Activated CD8-positive, alpha-beta T cell treated with anti-CD3 and anti-CD28 coated beads, Interleukin-2, amount 10 ng/mL, durations not matched to agents 7 days and 5 days (primary cell): ENCODE measurements around the gene SLC30A3. TPM values are rescaled to one million over a fixed set of nuclear protein-coding genes. Genes with fewer than 3 reads are reported as not detected.

Experiments used
- ATAC-seq: fragments of 150-1000 bp; cut with Tn5 transposase; one replicate; pipeline ENCODE4 v1.10.0; 2021; ENCODE audit warnings: moderate library complexity
- CTCF ChIA-PET: fragments of 350-600 bp; sonication (Branson Sonifier 250); formaldehyde crosslinking; loops from one replicate; lab custom pipeline; 2021; ENCODE audit warnings: antibody characterized with exemption; lab: Charles Lee
- POLR2A ChIA-PET: fragments of 350-600 bp; sonication (Branson Sonifier 250); formaldehyde crosslinking; loops from one replicate; lab custom pipeline; 2021; ENCODE audit warnings: antibody characterized with exemption; lab: Charles Lee
- DNase-seq: peaks from one replicate; pipeline ENCODE4 v3.0.0-alpha.2; 2020
- H3K27ac Mint-ChIP-seq: one replicate; pipeline ENCODE4 v1.8.0; 2021; ENCODE audit warnings: mild to moderate bottlenecking, mixed read lengths
- H3K27me3 Mint-ChIP-seq: one replicate; pipeline ENCODE4 v1.8.0; 2021; ENCODE audit warnings: low read depth, mixed read lengths
- H3K36me3 Mint-ChIP-seq: one replicate; pipeline ENCODE4 v1.8.0; 2021; ENCODE audit warnings: low read depth, mixed read lengths
- H3K4me1 Mint-ChIP-seq: one replicate; pipeline ENCODE4 v1.8.0; 2021; ENCODE audit warnings: low read depth, mixed read lengths
- H3K4me3 Mint-ChIP-seq: one replicate; pipeline ENCODE4 v1.8.0; 2021; ENCODE audit warnings: mild to moderate bottlenecking, mixed read lengths
- H3K9me3 Mint-ChIP-seq: one replicate; pipeline ENCODE4 v1.8.0; 2022; ENCODE audit warnings: mixed read lengths; ENCODE audit not compliant: insufficient read depth
- total RNA-seq, 2 experiments: library from RNA; stranded (reverse); gene quantifications; one replicate each; pipeline ENCODE4 v1.2.3, GENCODE V29; 2021

The SLC30A3 gene
- total RNA-seq, 2 experiments from 2014 or later: not detected

DNA sequence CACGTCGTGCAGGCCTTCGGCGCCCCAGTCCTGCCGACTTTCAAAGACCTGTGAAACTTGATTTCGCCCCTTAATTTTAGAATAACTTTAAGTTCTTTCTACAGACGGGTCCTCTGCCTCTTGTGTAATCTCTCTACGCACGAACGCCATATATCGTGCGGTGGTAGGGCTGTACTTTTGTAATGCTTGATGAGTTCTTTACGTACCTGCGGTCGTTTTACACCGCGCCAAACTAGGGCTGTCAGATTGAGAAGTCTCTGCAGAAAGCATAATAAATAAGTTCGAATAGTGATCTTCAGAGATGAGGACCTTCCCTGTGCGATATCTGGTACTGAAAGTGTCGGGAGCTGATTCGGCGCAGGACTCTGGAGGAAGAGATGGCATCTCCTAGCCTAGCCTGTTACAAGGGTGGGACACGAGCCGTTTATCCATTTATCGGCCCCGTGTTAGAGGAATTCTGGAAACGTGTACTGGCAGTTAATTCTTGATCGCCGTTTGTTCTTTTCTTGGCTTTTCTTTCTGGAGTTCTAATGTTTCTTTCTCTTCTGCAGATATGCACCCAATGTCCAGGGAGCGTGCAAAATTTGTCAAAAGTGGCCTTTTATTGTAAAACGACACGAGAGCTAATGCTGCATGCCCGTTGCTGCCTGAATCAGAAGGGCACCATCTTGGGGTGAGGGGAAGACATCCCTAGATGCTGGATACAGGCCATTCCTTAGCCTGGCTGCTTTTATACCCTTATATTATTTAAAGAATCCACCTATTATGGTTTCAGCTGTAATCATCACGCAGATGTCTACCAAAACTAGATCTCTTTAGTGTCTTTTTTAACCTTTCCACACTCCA is 50.0 kb downstream of the SLC30A3 start:
- Mint-ChIP-seq H3K4me1 (peaks cover 53% of the 10 kb centered on the region), H3K27ac (peak overlapping the region; percentile 99), H3K4me3 (peak overlapping the region; percentile 98), H3K9me3 (no peaks in the 10 kb centered on the region), H3K27me3 (no peaks in the 10 kb centered on the region), H3K36me3 (peaks cover 49% of the 10 kb centered on the region)
- DNase-seq (peak; percentile 74), ATAC-seq (peak; percentile 31)
- CTCF ChIA-PET: interaction anchor here (0.8 to 1.2 kb wide), 5 partner anchors 67 to 251 kb away, joined by 3 to 5 read pairs (median 4); no protein-coding TSS in a partner anchor
- POLR2A ChIA-PET: interaction anchor here (0.6 to 1.3 kb wide), 13 partner anchors 9 to 163 kb away, joined by 3 to 6 read pairs (median 3); partner anchors contain the start of gene AGBL5

DNA sequence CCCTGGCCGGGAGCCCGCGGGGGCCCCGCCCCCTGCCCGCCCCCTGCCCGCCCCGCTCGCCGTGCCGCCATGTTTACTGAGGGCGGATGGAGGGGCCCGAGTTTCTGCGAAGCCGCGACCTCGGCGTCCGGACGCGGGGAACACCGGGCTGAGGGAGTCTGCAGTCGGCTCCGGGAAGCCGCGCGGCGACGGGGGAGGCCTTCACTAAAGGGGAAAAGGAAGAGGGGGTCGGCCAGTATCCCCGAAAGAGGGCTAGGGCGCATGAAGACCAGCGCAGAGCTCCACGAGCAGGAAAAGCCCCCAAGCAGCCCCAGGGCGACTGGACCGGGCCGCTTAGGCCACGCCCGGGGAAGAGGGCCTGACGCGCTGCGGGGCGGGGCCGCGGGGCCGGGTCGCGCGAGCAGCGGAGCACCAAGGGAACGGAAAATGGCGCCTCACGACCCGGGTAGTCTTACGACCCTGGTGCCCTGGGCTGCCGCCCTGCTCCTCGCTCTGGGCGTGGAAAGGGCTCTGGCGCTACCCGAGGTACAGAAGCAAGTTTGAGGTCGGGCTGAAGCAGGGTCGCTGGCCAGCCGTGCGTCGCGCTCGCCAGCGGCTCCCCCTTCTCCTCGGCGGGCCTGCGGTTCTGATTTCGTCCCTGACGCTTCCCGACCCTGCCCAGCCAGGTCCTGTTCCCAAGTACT is 50.8 kb downstream of the SLC30A3 start, which contains the start of the genes ATRAID and SLC5A6:
Gene ATRAID, plus strand, starts transcription at position 99 of the 683 bp plus-strand sequence. Its CDS starts 328 bp downstream, at position 427.
Gene SLC5A6, minus strand, starts transcription at position 326 of the 683 bp plus-strand sequence. CDS start 4,618 bp downstream, outside the sequence.
- DNase-seq (peak; percentile 91), ATAC-seq (peak; percentile 92)
- H3K4me3 Mint-ChIP-seq: peak within 1 kb of the TSS; percentile 98
- H3K9me3 Mint-ChIP-seq: no peaks in the 10 kb centered on the region
- H3K4me1 Mint-ChIP-seq: peaks cover 49% of the 10 kb centered on the region
- peaks cover 48% of the 10 kb centered on the region for H3K36me3 Mint-ChIP-seq
- ChIA-PET POLR2A (interaction anchor here (0.7 to 1.3 kb wide), 11 partner anchors 8 to 224 kb away, joined by 3 to 6 read pairs (median 3); no protein-coding TSS in a partner anchor), CTCF (interaction anchor here (1.0 kb wide), 1 partner anchor 79 kb away, joined by 3 read pairs; no protein-coding TSS in a partner anchor)
- H3K27ac Mint-ChIP-seq: peak within 1 kb of the TSS; percentile 99
- no peaks in the 10 kb centered on the region for H3K27me3 Mint-ChIP-seq

DNA sequence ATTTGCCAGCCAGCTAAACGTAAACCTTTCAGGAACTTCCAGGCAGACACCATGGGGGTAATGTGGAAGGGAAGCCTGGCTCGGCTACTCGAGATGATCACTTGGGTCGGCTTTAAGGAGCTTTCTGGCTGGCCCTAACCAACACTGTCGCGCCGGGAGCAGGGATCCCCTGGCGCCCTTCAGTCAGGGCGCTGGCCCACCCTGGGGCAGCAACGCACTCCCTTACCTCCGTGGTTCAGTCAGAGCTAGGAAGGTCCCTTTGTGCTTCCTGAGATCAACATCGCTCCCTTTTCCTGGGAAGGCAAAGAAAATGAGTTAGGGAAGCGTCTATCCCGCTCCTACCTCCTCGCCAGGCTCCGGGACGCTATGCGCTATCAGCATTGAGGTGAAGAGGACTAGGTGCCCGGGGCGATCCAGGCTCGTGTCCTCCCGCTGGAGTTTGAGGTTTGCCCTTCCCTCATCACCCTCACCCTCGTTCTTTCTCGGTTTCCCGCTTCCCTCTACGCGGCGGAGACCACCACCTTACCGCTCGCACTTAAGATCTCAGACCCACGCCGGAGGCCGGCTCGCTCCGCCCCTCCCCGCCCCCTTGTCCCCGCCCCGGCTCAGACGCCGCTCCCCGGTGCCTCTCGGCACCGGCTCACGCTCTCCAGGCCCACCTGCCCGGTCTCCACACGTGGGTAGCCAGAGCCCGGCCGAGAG is 51.5 kb downstream of the SLC30A3 start:
- Mint-ChIP-seq H3K9me3 (no peaks in the 10 kb centered on the region), H3K27me3 (no peaks in the 10 kb centered on the region), H3K27ac (peak overlapping the region; percentile 91), H3K4me1 (peaks cover 42% of the 10 kb centered on the region), H3K4me3 (peak overlapping the region; percentile 98), H3K36me3 (peaks cover 48% of the 10 kb centered on the region)
- no peak for ATAC-seq
- no peak for DNase-seq
- ChIA-PET CTCF (interaction anchor here (0.7 to 1.0 kb wide), 3 partner anchors 68 to 113 kb away, joined by 3 read pairs; no protein-coding TSS in a partner anchor), POLR2A (interaction anchor here (0.7 to 1.3 kb wide), 10 partner anchors 8 to 224 kb away, joined by 3 to 6 read pairs (median 3); no protein-coding TSS in a partner anchor)

DNA sequence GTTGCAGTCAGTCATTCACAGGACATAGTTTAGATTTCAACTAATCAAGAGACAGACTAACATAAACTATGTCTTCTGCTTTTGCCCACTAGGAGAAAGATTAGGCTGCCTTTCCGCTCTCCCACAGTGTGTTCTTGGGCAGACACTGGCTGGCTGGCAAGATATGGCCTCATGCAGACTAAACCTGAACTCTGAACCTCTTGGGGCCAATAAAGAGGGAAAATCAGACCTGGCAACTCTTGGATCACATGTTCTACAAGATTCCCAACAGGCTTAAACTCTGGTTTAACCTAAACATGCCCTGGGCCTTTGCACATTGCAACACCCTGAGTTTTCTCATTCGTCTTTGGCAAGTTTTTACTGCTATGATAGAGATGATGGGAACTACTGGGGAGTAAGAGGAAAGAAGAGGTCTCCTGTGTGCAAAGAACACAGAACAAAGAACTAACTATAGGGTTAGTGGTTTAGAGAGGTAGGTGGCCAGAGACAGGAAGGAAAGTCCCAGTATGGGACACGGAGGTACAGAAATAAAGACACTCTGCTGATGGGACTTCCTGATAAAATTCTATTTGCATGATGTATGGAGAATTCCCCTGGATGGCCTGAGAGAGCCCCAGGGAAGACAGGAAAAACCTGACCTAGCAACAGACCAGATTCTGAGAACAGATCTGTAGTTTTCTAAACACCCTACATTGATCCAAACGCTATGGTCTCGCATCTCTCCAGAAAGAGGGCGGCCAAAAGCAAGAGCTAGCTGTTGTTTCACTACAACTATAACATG is 53.0 kb downstream of the SLC30A3 start:
- H3K4me3 Mint-ChIP-seq: peak overlapping the region; percentile 47
- H3K4me1 Mint-ChIP-seq: peaks cover 44% of the 10 kb centered on the region
- peaks cover 48% of the 10 kb centered on the region for H3K36me3 Mint-ChIP-seq
- ChIA-PET POLR2A (no interaction called here), CTCF (interaction anchor here (0.7 kb wide), 1 partner anchor 158 kb away, joined by 3 read pairs; no protein-coding TSS in a partner anchor)
- H3K27ac Mint-ChIP-seq: peak overlapping the region; percentile 61
- ATAC-seq (no peak), DNase-seq (no peak)
- H3K27me3 Mint-ChIP-seq: no peaks in the 10 kb centered on the region
- H3K9me3 Mint-ChIP-seq: no peaks in the 10 kb centered on the region

DNA sequence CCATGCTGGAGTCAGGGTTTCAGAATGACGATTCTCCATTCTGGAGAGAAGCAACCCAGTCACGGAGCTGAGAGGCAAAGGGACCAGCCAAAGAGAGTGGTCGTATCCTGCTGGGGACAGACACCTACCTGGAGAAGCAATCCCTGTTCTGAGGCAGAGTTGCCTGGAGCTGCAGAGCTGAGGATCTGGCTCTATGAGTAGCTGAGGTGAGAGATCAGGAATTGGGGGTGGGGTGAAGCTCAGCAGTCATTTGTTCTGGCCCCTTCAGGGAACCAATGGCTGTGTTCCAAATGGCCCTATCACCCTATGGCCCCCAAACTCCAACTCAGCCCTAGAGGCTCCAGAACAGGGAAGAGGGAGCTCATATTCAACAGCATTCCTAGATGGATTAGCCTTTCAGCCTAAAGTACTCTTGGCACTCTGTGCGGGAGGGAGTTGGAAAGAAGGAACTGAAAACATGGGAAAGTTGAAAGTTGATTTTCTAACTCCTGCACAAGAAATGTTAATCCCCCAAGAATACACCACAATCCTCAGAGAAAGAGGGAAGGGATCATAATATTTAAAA is 54.3 kb downstream of the SLC30A3 start:
- H3K4me3 Mint-ChIP-seq: no peak overlapping the region
- H3K36me3 Mint-ChIP-seq: peaks cover 47% of the 10 kb centered on the region
- POLR2A ChIA-PET: no interaction called here
- DNase-seq (no peak), ATAC-seq (no peak)
- no peaks in the 10 kb centered on the region for H3K27me3 Mint-ChIP-seq
- CTCF ChIA-PET: no interaction called here
- H3K9me3 Mint-ChIP-seq: no peaks in the 10 kb centered on the region
- H3K27ac Mint-ChIP-seq: no peak overlapping the region
- peaks cover 45% of the 10 kb centered on the region for H3K4me1 Mint-ChIP-seq

DNA sequence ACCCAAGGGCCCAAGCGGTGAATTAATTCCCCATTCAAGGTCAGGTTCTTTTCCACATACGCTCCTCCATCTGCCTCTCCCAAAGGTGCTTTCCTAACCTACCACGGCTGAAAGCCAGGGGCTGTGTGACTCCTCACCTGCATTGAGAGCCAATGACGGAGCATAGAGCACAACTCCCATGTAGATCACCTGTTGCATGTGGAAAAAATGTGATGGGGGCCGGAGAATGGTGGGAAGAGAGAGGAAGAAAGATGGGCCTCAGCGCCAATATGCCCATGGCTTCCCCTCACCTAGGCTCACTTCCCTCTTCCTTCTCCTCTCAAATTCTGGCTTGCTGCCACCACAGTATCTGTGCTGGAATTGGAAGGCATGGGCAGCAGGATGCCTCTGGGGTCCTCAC is 56.5 kb downstream of the SLC30A3 start:
- H3K27me3 Mint-ChIP-seq: no peaks in the 10 kb centered on the region
- no peak for ATAC-seq
- peaks cover 37% of the 10 kb centered on the region for H3K4me1 Mint-ChIP-seq
- POLR2A ChIA-PET: no interaction called here
- peaks cover 47% of the 10 kb centered on the region for H3K36me3 Mint-ChIP-seq
- DNase-seq: no peak
- no peaks in the 10 kb centered on the region for H3K9me3 Mint-ChIP-seq
- CTCF ChIA-PET: no interaction called here
- H3K27ac Mint-ChIP-seq: no peak overlapping the region
- H3K4me3 Mint-ChIP-seq: no peak overlapping the region

DNA sequence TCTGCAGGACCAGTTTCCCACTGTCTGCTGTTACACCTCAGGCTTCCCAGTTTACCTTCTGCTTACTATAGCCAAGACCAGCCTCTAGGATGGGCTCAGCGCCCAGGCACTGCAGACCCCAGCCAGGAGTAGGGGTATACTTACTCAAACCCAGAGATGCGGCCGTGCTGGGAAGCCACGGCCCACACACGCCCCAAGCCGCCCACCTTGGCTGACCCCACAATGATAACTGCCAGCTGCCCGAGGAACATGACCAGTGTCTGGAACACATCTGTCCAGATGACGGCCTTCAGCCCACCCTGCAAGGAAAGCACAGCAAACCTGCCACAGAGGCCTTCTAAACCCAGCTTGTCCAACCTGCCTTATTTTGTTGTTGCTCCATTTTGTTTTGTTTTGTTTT is 57.6 kb downstream of the SLC30A3 start:
- Mint-ChIP-seq H3K4me1 (peaks cover 32% of the 10 kb centered on the region), H3K4me3 (no peak overlapping the region), H3K27me3 (no peaks in the 10 kb centered on the region), H3K9me3 (no peaks in the 10 kb centered on the region), H3K27ac (no peak overlapping the region), H3K36me3 (peaks cover 48% of the 10 kb centered on the region)
- ChIA-PET CTCF (no interaction called here), POLR2A (no interaction called here)
- DNase-seq: no peak
- no peak for ATAC-seq

DNA sequence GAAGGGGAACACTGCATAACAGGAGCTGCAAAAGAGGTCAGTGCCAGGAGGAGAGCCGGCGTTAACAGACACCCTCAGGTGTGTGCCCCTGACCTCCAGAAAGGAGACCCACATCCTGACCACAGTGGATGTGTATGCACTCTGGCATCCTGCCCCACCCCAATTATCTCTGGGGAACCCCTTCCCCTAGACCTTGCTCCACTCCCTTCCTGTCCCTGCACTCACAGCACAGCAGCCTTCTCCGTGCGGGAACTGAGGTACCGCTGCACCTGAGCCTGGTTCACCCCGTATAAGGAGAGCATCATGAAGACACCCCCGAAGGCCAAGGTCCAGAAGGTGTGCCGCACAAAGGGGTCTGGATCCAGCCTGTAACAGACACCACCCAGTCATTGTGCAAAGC is 58.3 kb downstream of the SLC30A3 start:
- H3K27me3 Mint-ChIP-seq: no peaks in the 10 kb centered on the region
- H3K36me3 Mint-ChIP-seq: peaks cover 47% of the 10 kb centered on the region
- DNase-seq (no peak), ATAC-seq (no peak)
- H3K9me3 Mint-ChIP-seq: no peaks in the 10 kb centered on the region
- POLR2A ChIA-PET: no interaction called here
- no peak overlapping the region for H3K4me3 Mint-ChIP-seq
- peak overlapping the region; percentile 64 for H3K27ac Mint-ChIP-seq
- peaks cover 26% of the 10 kb centered on the region for H3K4me1 Mint-ChIP-seq
- CTCF ChIA-PET: no interaction called here

DNA sequence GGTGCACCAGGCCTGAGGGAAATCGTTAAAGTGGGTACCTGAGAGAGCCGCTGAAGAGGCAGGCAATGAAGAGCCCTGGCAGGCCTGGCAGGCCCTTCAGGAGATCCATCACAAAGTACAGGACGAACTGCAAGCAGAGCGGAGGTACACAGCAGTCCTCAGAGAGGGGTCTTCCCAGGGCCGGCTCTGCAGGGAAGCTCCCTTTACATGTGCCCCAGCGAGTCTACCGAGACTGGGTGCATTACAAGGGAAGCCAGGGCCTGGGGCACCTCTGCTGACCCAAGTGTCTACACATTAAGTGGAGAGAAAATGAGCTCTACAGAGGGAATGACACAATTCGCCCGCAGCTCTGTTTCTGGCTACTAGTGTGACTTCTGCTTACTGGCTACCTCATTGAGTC is 59.1 kb downstream of the SLC30A3 start:
- Mint-ChIP-seq H3K4me3 (no peak overlapping the region), H3K36me3 (peaks cover 47% of the 10 kb centered on the region), H3K27me3 (no peaks in the 10 kb centered on the region), H3K27ac (peak overlapping the region; percentile 10), H3K9me3 (no peaks in the 10 kb centered on the region), H3K4me1 (peaks cover 20% of the 10 kb centered on the region)
- ChIA-PET CTCF (interaction anchor here (0.7 kb wide), 1 partner anchor 34 kb away, joined by 3 read pairs; no protein-coding TSS in a partner anchor), POLR2A (interaction anchor here (1.0 kb wide), 1 partner anchor 8 kb away, joined by 3 read pairs; the partner anchor contains the start of genes ATRAID and SLC5A6)
- DNase-seq: no peak
- no peak for ATAC-seq
